HG03457 (cell line): ENCODE measurements around the gene ATP13A5.

Source experiments
- ATAC-seq: cut with Tn5 transposase; IDR thresholded peaks from one replicate; pipeline ENCODE4 v1.9.1; 2021; ENCODE audit warnings: moderate number of reproducible peaks; ENCODE audit not compliant: unreplicated experiment

Gene ATP13A5

DNA sequence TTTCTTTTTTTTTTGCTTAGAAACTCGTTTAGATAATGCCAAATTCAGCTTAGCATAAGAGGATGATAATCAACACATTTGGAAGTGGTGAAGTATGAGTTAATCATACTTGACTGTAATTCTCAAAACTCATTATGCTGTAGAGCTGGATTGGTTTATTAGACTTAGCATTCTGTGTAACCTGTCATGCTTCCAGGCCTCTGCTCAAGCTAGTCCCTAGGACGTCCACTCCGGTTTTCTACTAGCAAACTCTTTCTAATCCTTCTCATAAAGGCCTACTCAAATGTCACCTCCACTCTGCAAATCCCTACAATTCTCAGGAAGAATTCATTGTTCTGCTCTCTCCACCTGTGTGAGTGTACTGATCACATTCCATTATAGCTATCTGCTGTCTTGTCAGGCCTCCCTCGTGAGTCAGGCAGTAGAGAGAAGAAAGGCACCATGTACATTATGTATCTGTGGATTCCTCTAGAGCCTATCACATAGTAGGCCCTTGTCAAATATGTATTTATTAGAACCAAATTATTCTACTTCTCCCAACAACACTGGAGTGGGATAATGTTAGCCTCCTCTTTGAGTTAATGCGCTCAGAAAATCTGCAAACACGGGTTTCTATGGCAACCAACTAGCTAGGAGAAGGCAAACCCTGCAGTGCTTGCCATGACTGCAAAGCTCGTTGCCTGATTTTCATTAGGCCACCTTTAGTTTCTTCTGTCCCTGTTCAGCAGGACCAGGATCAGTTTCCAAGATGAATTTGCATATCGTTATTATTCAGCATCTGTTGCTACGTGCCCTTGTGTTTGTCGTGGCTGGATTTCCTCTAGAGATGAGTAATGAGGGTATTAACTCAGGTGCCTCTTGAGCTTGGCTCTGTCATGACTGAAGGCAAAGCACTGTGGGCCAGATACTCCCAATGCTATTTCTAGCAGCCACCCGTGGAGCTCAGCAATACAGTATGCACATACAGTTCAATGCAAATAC is 30.7 kb downstream of the ATP13A5 start:
- no peak for ATAC-seq

DNA sequence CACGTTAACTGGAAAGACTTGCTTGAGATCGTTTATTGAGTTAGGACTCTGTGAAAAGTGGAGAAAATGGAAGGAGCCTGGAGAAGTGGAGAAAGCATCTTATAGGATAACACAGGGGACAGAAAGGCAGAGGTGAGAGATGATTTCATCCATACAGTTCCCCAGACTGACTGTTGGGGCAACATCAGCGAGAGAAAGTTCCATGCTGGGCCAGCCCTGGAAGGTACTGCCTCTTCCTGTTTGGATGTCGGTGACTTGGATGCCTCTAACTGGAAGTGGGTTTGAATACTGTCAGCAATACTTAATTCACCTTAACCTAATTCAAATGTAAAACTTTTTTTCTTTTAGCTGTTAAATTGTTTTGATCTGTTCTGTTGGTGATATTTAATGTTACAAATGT is 32.3 kb downstream of the ATP13A5 start:
- ATAC-seq, result no peak

DNA sequence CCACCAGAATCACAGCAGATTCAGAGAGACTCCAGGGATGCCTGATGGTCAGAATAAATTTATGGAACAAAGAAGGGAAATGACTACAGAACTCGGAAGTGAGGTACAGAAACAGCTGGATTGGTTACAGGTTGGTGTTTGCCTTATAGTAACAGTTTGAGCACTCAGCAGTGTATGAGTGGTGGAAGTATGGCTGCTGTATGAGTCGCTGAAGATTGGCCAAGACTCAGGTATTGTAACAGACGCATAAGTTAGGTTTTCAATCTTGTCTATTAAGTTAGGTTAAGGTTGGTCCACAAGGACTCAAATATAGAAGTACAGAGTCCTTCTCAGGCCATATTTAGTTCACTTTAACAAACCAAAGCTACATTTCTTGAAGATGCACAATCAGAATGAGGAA is 33.1 kb downstream of the ATP13A5 start:
- no peak for ATAC-seq

DNA sequence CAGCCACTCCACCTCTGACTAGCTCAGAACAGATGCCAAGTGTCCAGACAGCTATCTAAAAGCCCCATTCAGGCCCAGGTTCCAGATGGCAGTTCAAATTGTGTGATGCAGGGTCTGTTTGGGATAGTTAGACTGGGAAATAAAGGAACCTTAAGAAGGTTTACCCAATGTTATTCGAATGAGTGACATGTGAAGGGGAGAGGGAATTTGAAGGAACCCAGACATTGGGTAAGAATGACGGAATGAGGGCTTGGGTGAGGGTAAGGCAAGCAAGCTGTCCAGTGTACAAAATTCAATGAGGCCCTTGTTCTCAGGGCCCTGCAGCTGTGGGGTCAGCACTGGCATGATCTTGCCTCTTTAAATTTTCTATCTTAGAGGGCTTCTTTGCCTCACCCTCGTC is 34.1 kb downstream of the ATP13A5 start:
- no peak for ATAC-seq

DNA sequence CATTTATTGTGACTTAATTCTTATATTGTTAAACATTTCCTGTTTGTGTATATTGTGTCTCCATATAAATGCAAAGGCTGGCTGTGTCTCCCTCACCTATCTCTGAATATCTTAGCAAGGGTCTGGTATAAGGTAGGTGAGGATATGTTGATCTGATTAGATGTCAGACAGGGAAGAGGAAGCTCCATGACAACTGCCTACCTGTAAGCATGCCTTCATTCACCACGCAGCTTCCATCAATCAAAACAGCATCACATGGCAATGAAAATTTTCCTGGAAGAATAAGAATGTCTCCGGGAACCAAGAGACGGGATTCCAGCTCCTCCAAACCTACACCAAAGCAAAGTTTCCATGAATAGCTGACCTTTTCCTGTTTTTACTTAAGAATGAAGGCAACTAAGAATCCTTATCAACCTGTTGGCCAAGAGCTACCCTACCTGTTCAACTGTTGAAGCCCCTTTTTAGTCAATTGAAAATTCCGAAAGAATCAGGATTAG is 34.8 kb downstream of the ATP13A5 start:
- no peak for ATAC-seq

DNA sequence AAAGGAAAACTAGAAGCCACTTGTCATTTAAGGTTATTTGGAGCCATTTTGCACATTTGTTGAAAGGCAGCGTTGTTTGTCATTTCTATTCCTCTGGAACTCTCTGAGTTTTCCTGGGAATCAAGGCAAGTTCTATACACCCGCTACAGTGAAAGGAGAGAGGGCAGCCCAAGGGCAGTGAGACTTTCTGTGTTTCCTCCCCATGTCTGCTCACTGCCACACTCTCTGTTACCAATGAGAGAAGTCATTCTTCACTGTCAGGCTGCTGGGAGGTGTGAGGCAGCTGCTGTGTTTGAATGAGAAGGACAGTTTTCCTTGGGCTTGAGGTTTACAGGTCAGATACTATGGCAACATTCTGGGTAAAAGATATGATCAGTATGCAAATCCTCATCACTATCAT is 36.0 kb downstream of the ATP13A5 start:
- ATAC-seq, result no peak

DNA sequence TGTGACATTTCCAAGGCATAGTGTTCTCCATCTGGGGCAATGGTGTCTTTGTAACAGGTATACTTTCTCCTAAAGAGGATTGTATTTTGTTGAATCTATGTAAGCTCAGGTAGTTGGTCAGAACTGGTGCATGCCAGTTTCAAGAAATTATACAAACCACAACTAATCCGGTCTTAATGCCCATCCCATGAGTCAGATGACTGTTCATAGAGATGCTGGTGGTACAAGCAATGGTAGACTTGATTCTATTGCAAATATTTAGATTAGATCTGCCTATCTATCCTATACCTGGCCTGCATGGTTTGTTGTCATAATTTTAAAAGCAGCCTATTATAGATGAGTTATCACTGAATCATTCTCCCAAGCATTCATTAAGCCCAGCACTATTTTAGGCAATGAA is 43.5 kb downstream of the ATP13A5 start:
- no peak for ATAC-seq

DNA sequence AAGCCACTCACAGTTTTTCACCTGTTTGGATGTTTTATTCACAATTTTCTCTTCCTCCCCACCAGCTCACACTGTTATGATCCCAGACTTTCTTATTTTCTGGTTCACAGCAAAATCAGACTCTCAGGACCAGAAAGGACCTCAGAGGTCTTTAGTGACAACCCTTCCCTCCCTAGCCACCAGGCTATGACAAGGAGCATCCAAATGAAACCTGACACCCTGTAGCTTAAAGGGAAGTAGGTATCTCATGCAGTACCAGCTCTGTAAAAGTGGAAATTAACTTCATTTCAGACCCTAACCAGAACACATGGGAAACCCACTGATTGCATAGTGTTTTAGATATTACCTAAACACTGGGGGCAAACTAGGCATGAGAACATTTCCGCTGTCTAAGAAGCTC is 45.3 kb downstream of the ATP13A5 start:
- no peak for ATAC-seq

DNA sequence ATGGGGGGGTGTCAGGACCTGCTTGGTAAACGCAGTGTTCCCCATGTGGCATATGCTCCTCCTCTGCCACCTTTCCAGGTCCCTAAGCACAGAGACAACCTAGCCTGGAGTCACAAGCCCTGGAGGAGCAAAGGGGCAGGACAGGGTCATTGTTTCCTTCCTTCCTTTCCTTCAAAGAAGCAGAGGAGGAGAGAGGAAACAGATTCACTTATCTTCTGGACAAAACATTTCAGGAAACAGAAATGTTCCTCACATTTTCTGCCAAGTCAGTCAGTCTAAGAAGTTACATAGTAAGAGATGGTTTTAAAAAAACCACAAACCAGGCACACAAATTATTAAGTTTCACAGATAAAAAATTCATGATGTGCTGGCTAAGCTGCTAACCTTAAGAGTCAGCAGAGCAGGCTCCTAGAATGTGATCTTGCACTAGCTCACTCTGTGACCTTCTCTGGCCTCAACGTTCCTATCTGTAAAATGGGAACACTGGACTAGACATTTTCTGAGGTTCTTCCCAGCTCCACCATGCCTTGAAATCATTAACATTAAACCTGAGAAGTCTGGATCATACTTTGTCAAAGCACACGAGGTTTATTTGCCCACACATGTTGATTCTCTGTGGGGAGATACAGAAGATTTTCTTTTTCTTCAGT is 47.9 kb downstream of the ATP13A5 start:
- ATAC-seq, result no peak

DNA sequence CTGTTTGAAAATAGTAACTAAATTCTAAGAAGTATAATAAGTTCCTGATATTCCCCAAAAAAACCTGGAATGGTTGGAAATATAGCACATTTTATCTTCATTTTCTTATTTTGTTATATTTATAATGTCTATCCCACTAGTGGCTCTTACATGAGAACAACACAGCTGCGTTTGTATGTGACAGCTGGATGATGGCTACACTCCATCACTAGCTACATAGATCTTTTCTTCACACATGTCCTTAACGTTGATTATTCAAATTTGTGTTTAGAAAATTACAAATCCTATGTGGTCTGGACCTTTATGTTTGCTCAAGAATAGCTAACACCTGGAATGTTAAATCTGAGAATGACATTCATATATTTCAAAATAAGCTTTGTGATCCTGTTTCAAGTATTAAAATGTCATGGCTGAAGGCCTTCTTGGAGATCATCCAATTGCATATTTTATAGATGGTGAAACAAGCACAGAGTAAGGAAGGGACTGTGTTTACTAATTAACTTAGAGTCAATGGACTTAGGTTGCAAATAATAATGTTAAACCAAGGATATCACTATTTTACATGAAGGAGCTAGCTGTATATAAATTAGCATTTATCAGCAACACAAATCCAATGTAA is 60.8 kb downstream of the ATP13A5 start:
- no peak for ATAC-seq

DNA sequence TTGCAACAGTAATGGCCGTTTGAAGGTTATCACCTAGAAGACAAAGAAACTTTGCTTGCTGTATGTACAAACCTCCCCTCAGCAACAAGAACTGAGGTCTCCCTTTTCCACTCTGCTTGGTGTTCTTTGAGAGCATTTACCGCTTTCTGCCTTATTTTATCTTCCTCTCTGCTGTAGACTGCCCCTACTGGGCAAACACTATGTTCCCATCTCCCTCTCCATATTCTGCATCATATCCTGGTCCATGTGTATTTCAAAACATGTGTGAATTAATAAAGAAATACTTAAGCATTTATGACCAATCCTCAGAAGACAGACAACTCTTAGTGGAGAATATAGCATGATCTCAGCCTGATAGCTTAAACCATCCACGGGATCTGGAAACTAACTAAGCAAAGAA is 64.4 kb downstream of the ATP13A5 start:
- ATAC-seq, result no peak

DNA sequence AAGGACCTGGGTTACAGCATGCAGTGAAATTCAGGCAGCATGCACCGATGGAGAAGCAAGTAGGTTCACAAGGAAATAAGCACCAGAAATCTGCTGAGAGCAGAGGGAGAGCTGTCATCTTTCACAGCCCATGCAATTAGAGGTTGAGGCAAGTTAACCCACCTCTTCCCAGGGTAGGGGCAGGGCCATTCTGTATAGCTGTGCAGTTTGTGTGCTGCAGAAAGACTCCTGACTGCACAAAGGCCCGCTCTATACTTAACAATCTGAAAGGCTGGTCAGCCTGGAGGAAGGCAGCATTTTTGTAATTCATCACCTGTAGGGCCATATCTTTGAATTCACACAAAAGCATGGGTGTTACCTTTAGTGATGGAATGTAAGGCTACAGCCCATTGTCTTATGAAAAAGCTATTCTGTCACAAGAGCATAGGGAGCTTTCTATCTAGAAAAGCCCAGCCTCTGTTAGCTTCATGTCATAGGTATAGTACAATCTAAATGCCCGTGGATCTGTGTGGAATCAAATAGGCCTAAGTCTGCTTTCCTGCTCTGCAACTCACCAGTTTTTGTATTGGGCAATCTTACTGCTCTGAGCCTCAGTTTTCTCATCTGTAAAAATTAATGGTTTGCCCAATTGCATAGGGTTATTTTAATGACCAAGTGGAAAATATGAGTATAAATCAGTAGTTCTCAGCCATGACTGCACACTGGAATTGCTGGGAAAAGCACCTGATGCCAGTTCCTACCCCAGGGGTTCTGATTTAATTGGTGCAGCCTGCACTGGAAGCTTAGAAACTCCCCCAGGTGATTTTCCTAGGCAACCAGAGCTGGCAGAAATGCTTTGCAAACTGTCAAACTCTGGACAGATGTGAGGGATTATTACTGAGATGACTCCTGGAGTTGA is 65.2 kb downstream of the ATP13A5 start:
- ATAC-seq, result no peak

DNA sequence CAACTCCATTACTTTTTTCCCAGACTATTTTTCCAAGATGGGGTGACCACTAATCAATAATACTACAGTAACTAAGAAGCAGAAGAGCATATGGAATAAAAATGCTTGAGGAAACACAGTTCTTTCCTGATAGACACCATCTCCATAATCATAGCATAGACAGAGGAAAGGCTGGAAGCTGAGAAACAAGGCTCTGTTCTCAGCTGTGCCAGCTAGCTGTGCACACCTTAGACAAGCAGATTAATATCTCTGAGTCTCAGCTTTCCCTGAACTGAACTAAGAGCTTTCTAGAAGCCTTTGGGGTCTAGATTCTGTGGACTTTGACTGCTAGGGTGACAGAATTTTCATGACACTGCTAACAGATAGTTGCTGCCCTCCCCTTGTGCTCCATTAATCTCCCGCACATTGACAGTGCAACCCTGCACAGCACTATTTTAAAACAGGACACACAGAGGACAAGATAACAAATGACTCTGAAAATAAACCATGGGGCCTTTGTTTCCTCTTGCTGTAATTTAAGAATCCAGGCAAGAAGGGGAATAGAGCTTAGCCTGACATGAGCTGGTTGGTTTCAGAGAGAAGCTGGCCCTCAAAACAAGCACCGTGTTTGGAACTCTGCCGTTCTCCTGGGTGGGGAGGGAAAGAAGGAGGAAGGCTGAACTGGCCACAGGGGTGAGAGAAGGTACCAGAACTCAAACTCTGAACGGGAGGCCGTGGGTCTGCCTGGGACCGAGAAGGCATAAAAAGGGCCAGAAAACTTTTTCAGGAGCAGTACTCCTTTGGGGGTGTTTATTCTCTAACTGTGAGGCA is 67.4 kb downstream of the ATP13A5 start:
- ATAC-seq, result no peak

DNA sequence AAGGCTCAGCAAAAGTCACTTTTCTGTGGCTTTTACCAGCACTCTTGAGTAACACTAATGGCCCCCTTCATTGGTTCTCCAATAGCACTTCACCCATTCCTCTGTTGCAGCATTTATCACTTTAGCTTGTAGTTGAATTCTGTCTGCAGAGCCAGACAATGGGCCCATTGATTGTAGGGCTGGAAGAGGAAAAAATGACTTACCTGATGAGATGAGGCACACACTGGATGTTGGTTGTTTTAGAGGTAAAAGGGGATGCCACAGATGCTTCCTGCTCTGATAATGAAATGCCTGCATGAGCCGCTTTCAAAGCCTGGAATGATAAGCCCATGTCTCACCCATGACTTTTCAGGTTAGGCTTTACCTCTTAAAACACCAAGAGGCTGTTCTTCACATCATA is 73.2 kb downstream of the ATP13A5 start:
- ATAC-seq, result no peak

DNA sequence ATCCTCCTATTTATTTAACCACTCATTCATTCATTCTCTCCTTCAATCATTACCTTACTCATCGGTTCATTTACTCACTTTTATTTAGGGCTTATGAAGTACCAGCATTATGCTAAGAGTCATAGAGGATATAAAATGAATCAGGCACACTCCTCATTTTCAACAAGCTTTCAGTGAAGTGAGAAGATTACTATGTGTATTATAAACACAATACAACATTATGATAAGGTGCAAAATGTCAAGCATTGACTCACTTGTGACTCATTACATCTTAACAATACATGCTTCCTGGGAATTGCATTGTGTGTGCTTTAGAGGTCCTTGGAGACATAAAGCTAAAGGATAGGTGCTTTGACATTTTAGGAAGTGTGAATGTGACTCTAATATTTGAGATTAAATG is 77.1 kb downstream of the ATP13A5 start:
- ATAC-seq, result no peak

DNA sequence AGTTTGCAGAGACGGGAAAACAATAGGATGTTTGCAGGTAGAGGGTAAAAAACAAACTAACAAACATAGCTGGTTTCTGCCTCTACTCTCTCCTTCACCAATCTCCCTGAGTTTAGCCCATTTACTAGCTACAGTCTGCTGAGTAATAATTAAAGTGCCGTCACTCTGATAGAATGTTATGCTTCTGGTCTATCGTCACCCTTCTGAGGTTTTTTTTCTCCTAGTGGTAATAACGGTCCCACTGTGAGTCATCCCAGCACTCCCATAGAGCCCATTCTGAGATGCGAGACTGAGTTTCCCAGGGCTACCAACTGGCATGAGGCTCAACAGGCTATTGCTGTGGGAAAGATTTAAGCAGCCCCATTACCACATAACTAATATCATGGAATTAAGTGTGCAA is 81.1 kb downstream of the ATP13A5 start:
- no peak for ATAC-seq

DNA sequence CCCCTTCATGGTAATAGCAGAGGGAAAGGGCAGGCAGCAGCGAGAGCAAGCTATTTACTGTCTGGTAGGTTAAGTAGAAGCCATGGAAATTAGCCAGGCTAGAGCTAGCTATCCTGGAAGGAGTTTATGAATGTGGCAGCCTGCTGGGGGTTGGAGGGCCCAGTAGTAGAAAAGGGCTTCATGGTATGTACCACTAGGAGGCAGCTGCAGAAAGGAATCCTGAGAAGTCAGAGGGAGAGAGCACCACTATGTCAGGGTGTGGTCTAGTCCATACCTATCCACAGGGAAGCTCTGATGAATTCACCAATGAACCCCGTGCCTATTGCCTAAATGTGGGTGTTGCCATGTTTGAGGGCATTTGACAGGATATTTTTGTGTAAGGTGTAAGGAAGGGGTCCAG is 82.6 kb downstream of the ATP13A5 start:
- ATAC-seq, result no peak

DNA sequence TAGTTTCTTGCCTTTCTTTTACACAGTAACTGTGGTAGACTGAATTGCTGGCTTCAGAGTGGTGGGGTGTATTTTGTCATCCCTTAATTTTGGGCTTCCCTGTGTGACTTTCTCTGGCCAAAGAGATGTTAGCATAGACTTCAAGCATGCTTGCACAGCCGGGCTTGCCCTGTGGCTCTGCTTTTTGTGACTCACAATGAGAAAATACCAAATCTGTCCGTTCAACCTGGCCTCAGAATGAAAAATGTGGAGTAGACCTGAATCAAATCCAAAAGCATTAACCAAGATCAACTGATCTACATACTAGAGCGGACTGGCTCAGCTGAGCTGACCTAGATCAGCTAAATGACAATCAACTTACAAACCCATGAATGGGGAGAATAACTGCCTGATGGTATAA is 86.2 kb downstream of the ATP13A5 start:
- no peak for ATAC-seq

DNA sequence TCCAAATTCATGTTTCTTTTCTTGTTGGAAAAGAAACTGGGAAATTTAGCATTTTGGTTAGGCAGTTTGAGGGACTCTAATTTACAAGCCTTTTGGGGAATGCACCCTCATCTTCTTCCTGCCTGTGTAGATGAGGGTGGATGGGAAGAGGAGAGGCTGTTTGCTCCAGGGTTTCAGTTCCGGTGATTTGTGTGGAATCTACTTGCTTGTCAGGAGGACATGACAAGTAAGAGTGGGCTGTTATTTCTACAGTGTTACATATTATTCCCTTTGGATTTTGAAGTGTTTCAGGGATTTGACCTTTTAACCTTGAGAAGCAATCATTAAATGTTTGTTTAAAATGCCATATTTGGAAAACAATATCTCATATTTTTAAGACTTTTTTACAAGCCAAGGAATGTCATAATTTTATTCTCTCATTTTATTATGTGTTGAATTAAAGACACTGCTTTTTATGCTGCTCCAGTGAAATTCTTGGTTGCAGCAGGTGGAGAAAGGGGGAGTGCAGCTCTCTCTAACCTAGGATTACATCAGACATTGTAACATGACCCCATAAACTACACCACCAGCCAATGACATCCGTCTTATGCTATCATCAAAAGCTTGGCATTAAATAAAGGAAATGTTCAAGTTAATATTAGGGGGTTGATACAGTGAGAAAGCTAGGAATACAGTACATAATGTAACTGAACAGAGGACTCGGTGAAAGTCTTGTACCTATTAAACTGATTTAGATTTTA is 107.3 kb downstream of the ATP13A5 start:
- no peak for ATAC-seq
